Fibroblast of mammary gland (primary cell): ENCODE data around the gene PALMD.

ENCODE experiments used
- DNase-seq: peaks from one replicate; pipeline ENCODE4 v3.0.0-alpha.2; 2010; ENCODE audit warnings: low read depth
- H3K4me3 ChIP-seq: 2 replicates; pipeline ENCODE4 v1.5.1; 2011; ENCODE audit warnings: low read depth, mild to moderate bottlenecking, low read length, moderate library complexity; ENCODE audit not compliant: control insufficient read depth
- CTCF ChIP-seq: conservative IDR thresholded peaks from 2 replicates; pipeline ENCODE4 v1.5.1; 2011; ENCODE audit warnings: low read depth, low read length, inconsistent platforms; ENCODE audit not compliant: control insufficient read depth, insufficient read depth

PALMD gene

GRCh38 chr1:99613716-99614115, 32.2 kb upstream of the PALMD start:
- TF ChIP-seq CTCF: no peak
- no peak for DNase-seq
- H3K4me3 ChIP-seq: no peak overlapping the region

- H3K4me3 ChIP-seq: no peak overlapping the region
- DNase-seq: no peak
- TF ChIP-seq CTCF: no peak
These were observed 31.2 kb upstream of the PALMD start for GRCh38 chr1:99614728-99615127.

- no peak for TF ChIP-seq CTCF
- no peak for DNase-seq
- no peak overlapping the region for H3K4me3 ChIP-seq
These were observed 26.3 kb upstream of the PALMD start for GRCh38 chr1:99619583-99619982.

GRCh38 chr1:99621340-99621901, 24.5 kb upstream of the PALMD start:
- DNase-seq: no peak
- no peak overlapping the region for H3K4me3 ChIP-seq
- TF ChIP-seq CTCF: no peak

- no peak for DNase-seq
- no peak for TF ChIP-seq CTCF
- no peak overlapping the region for H3K4me3 ChIP-seq
These were observed 23.1 kb upstream of the PALMD start for GRCh38 chr1:99622702-99623347.

- no peak overlapping the region for H3K4me3 ChIP-seq
- DNase-seq: no peak
- TF ChIP-seq CTCF: no peak
These were observed 22.4 kb upstream of the PALMD start for GRCh38 chr1:99623554-99623953.
